ENCODE data around the gene KIAA0930.
"Not testable (repeated sequence)": the region's sequence is repeated elsewhere in the genome, so short reads cannot be mapped to it uniquely, and the experiment has no call there.

KIAA0930 gene

GRCh38 chr22:45262195-45262930, 21.7 kb upstream of the KIAA0930 start:
- no peak for DNase-seq

DNA sequence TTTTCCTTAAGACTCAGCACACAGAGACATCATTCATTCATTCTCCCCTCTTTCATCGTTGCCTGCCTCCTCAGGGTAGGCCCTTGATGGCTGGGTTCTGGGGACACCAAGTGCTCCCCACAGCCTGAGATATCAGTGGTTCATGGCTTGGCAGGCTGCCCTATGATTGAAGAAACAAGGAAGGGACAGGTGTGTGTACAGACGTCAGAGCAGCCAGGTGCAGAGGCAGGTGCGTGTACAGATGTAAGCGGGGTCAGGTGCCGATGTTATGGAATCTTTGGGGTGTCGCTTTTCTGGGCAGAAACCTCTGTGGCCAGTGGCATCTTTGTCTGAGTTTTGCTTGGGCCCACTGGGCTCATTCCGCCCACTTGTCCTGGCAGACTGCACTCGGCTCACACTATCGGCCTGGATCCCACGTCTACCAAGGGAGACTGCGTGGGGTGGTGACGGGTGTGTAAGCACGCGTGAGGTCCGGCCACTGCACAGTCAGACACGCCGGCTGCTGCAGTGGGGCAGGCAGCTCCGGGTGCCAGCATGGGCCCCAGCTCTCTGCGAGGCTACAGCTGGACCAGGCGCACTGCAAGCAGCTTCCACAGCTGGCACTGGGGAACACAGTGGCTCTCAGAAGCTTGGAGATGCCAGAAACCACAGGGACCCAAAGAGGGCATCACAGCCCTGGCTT, 20.9 kb upstream of the KIAA0930 start:
- DNase-seq: no peak

- not testable (repeated sequence) for DNase-seq
Observed at GRCh38 chr22:45260395-45260759, 19.7 kb upstream of the KIAA0930 start.

DNA sequence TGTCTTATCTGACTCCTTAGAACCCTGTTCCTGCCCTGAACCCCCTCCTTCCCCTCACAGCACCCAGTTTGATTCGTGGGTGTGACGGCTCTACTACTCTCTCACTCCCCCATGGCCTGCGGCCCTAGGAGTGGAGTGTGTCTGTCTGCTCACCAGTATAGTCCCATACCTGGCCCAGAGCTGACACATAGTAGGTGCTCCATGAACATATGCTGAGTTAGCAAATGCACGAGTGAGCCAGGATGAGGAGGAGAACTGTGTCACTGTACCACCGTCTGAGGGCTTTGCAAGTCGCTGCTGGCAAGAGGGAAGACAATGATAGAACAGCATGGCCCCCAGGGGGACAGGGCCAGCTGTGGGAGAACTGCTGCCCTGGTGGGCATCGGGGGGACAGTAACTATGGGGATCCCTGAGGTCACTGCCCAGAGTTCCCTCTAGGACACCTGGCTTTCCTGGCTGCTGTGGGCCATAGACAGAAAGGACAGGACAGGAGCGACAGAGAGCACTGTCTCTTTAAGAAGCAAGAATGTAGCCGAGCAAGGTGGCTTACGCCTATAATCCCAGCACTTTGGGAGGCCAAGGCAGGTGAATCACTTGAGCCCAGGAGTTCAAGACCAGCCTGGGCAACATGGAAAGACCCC, 19.2 kb upstream of the KIAA0930 start:
- no peak for DNase-seq

GRCh38 chr22:45257941-45258340, 17.2 kb upstream of the KIAA0930 start:
- not testable (repeated sequence) for DNase-seq

DNA sequence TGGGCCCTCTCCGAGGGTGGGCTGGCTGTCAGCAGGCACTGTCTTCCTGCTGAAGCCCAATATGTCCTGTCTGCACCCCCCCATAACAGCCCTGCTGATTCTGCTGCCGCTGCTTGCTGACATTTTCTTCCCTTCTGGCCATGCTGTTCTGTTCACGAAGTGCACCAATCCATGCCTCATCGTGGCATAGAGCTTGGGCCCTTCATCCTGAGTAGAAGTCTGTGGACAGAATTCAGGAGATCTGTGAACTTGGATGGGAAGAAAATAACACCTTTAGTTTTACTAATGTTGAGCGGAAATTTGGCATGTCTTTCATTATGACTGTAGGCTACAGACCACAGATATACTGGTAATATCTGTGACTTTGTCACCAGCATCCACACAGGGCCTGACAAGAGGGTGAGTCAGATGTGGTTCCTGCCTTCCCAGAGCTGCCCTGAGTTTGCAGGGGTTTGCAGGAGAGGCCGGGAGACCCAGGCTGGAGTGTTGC, 14.1 kb upstream of the KIAA0930 start:
- DNase-seq: no peak

DNA sequence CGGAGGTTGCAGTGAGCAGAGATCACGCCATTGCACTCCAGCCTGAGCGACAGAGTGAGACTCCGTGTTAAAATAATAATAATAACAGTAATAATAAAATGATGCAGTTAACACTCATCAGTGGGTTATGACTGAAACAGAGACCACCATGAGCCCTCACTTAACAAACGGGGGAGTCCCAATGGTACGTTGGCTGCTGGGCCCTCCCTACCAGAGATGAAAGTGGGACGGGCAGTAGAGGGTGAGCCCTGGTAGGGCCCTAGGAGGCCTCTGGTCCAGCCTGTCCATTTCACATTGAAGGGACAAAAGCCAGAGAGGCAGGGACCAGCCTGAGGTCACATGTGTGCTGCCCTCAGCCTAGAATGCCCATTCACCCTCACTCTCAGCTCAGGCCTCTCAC, 13.7 kb upstream of the KIAA0930 start:
- DNase-seq: no peak

DNA sequence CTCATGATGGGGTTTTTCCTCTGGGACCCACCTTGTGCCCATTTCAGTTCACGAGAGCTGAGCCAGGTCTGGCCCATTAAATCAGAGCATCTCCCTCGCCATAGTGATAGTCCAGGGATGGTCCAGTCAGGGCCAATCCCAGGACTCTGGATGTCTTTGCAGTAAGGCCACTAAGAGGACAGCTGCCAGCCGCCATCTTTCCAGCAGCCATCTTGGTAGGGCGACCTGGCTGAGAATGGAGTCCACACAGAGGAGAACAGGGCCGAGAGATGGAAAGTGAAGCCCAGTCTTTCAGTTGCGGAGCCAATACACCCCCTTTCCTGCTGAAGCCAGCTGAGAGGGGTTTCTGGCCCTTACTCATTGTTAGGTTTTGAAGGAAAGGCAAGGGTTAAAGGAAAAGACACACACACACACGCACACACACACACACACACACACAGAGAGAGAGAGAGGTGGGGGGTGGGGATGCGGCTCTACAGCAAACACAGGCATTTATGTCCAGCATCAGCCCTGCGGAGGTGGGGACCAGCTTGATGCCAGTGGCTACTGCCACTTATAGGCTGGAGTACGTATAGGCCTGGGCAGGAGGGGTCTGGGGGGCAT, 12.4 kb upstream of the KIAA0930 start:
- DNase-seq: no peak

DNA sequence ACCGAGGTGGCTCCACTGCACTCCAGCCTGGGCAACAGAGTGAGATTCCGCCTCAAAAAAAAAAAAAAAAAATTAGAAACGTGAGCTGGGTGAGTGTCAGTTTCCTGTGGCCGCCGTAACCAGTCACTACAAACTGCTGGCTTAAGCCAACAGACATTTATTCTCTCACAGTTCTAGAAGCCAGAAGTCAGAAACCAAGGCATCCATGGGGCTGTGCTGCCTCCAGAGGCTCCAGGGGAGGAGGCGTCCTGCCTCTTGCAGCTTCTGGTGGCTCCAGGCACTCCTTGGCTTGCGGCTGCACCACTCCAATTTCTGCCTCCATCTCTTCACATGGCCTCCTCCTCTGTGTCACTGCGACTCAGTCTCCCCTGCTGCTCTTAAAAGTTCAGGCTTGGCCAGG, 11.1 kb upstream of the KIAA0930 start:
- no peak for DNase-seq

DNA sequence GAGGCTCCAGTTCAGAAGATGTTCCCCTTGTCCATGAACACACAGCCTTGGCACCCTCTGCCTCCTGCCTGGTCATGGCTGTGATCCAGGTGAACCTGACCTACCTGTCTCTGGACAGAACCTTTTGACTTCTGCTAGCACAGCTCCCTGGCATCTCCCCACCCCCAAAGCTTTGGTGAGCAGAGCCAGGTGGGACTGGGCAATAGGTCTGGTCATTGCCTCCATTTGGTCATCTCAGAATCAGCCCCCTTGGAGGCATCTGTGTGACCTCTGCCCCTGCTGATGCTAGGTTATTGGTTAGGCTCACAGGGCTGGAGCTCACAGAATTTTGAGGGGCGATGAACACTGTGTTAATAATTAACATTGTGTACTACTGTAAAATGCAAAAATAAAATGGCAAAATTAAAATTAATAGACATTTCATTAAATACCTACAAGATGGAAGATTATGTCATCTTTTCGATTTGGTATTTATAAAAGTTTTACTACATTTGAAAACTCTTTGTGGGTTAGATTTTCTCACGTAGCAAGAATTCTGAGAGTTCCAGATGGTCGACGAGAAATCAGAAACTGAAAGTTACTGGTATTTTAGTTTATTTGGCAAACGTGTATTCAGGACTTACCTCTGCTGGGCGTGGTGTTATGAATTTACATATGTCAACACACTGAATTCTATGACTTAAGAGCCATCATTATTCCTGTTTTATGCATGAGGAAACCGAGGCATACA, 8.3 kb upstream of the KIAA0930 start:
- DNase-seq: no peak

- DNase-seq: no peak
Observed at GRCh38 chr22:45246060-45246985, 5.6 kb upstream of the KIAA0930 start.

DNA sequence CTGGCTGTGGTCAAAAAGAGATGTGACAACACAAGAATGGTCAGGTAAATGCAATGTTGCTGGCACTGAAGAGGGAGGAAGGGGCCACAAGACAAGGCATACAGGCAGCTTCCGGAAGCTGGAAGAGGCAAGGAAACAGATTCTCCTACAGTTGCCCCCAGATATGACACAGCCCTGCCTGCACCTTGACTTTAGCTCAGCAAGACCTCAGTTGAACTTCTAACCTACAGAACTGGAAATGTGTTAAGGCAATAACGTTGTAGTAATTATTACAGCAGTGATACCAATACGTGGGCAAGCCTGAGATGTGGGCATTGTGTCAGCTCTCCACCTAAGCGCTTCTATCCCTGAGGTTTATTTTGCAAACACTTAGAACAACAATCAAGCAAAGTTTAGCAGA, 4.2 kb upstream of the KIAA0930 start:
- DNase-seq: no peak

DNA sequence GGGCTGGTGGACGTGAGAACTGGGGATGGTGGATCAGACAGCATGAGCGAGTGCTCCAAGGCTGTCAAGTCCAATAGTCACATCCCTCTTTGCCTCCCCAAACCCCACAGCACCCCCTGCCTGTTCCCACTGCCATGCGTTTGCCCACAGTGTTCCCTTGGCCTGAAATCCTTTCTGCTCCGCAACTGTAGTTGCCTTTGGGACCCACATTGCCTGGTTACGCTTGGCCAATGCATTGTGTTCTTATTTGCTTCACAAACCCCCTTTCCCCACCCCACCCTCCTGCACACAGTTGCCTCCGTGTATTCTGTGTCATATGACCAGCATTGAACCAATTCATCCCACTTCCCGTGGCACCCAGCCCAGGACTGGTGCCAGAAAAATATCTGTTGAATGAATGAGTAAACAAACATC, 2.1 kb upstream of the KIAA0930 start:
- DNase-seq: no peak

DNA sequence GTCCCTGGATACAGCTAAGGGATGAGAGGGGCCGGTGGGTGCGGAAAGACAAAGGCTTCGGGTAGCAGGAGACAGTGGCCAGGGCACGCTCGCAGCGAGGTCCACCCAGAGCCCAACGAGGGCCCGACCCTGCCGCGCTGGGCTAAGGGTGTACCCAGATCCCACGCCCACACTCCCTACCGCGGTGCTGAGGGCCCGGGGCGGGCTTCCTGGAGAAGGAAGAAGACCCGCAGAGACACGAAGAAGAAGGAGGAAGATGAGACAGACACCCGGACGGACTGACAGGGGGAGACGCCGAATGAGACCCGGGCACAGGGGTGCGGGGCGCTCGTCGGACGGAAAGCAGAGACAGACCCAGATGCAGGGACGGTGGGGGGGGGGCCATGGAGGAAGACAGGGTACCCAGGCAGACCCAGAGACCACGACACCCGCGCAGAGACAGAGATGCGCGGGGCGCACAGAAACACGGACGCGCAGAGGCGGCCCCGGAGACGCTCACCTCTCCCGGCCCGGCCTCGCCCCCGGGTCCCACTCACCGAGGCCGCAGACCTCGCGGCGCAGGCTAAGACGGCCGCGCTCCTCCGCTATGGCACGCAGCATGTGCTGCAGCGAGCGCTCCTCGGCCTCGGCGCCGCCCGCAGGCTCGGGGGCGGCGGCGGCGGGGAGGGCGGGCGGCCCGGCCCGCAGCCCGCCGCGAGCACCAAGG, 437 bp downstream of the KIAA0930 start:
- DNase-seq: no peak

- no peak for DNase-seq
Observed at GRCh38 chr22:45239681-45240051, 1.0 kb downstream of the KIAA0930 start.

GRCh38 chr22:45238957-45239680, 1.6 kb downstream of the KIAA0930 start:
- no peak for DNase-seq

- DNase-seq: no peak
Observed at GRCh38 chr22:45238076-45238956, 2.4 kb downstream of the KIAA0930 start.

GRCh38 chr22:45237065-45237990, 3.4 kb downstream of the KIAA0930 start:
- no peak for DNase-seq

Measured in NCI-H187 treated with DMSO at 0.1 percent for 48 hours (cell line).